Activated naive CD8-positive, alpha-beta T cell treated with anti-CD3 and anti-CD28 coated beads, Interleukin-2, amount 50 U/mL, for 24 hours (primary cell): ENCODE measurements around the gene LSP1.

ENCODE experiments used
- ATAC-seq: fragments of 150-1000 bp; cut with Tn5 transposase; one replicate; pipeline ENCODE4 v1.10.0; 2021
- DNase-seq: peaks from one replicate; pipeline ENCODE4 v3.0.0; 2021
- H3K27ac Mint-ChIP-seq: one replicate; pipeline ENCODE4 v1.8.0; 2021; ENCODE audit warnings: mild to moderate bottlenecking, mixed read lengths
- H3K27me3 Mint-ChIP-seq: one replicate; pipeline ENCODE4 v1.8.0; 2021; ENCODE audit warnings: mixed read lengths
- H3K36me3 Mint-ChIP-seq: one replicate; pipeline ENCODE4 v1.8.0; 2021; ENCODE audit warnings: low read depth, mixed read lengths
- H3K4me1 Mint-ChIP-seq: one replicate; pipeline ENCODE4 v1.8.0; 2021; ENCODE audit warnings: mixed read lengths
- H3K4me3 Mint-ChIP-seq: one replicate; pipeline ENCODE4 v1.8.0; 2021; ENCODE audit warnings: mild to moderate bottlenecking, moderate library complexity, mixed read lengths
- H3K9me3 Mint-ChIP-seq: one replicate; pipeline ENCODE4 v1.8.0; 2021; ENCODE audit warnings: mixed read lengths

LSP1 gene

GRCh38 chr11:1888811-1889210 is 35.9 kb downstream of the LSP1 start:
- Mint-ChIP-seq H3K27ac (peak overlapping the region; percentile 89), H3K36me3 (peaks cover 14% of the 10 kb centered on the region), H3K9me3 (peaks cover 4% of the 10 kb centered on the region), H3K27me3 (no peaks in the 10 kb centered on the region), H3K4me1 (peaks cover 40% of the 10 kb centered on the region), H3K4me3 (peak overlapping the region; percentile 79)
- ATAC-seq (no peak), DNase-seq (no peak)

- Mint-ChIP-seq H3K27me3 (no peaks in the 10 kb centered on the region), H3K36me3 (peaks cover 14% of the 10 kb centered on the region), H3K4me3 (peak overlapping the region; percentile 79), H3K9me3 (peaks cover 4% of the 10 kb centered on the region), H3K27ac (peak overlapping the region; percentile 90), H3K4me1 (peaks cover 40% of the 10 kb centered on the region)
- peak; percentile 80 for DNase-seq
- ATAC-seq: peak; percentile 65
Measured at GRCh38 chr11:1889224-1889930, 36.5 kb downstream of the LSP1 start.

DNA sequence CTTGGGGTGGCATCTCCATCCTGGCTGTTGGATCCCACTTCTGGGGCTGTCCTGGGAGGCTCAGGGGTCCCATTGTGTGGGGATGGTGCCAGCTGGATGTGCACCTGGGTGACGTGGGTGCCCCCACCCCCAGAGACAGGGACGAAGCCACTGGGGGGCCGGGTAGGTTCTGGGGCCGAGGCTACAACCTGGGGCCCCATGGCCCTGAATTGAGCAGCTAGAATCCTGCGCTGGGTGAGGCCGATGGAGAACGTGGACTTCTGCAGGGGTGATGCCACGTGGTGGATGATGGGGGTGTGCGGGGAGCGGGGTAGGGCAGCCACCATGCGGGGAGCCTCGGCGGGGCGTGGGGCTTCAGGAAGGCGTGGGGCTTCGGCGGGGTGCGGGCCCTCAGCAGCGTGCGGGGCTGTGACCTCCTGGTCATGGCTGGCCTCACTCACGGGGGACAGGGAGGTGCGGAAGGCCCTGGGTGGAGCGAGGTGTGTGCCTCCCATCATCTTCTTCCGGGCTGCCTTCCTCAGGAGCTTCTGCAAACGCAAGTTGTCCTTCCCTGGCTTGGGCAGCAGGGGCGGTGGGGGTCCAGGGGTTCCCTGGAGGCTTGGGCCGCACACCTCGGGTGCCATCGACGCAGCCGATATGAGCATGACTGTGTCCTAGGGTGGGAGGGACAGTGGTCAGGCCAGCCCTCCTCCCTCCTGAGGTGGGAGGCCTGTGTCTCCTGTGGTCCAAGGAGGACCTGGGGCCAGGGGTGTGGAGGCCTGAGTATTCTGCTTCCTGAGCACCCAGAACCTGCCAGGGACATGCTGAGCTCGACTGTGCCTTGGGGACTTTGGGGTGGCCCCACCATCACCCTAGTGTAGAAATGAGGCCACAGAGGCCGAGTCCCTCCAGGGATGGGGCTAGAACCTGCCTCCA is 37.3 kb downstream of the LSP1 start:
- DNase-seq (peak; percentile 50), ATAC-seq (peak; percentile 26)
- Mint-ChIP-seq H3K4me1 (peaks cover 40% of the 10 kb centered on the region), H3K27ac (peak overlapping the region; percentile 90), H3K27me3 (no peaks in the 10 kb centered on the region), H3K4me3 (peak overlapping the region; percentile 79), H3K36me3 (peaks cover 14% of the 10 kb centered on the region), H3K9me3 (peaks cover 4% of the 10 kb centered on the region)

DNA sequence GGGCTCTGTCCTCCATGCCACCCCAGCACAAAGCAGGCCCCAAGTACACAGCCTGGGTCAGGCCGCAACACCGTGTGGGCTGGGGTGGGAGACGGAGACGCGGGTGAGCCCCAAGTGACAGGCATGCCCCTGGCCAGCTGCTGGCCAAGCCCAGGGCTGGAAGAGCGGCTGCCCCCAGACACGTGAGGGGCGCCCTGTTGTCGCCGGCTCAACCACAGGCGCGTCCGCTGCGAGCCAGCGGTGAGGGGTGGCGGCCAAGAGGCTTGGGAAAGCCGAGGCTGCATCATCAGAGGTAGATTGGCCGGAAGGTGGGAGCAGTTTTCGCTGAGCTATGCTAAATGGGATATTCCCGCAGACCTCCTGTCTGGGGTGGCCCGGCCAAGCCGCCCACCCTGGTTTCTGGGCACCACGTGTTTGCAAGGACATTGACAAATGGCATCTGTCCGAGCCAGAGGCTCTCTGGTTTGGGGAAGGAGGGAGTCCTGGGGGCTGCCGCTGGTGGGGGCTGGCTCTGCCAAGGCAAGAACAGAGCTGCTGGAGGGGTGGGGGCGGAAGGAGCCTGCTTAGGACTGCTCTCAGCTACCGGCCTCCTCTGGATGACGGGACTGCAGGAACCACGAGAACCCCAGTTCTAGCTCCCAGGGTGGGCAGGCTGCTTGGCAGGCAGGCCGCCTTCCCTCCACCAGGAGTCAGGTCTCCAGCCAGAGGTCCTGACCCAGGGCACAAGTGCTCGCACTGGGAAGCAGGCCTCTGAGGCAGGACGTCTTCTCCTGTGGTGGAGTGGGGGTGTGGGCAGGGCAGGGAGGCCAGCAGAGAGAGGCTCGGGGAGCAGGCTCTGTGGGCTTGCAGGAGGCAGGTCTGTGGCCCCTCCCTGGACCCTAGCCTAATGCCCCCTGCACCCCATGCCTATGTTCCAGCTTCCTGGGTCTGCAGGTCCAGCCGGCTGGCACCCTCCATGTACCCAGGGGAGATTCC is 38.3 kb downstream of the LSP1 start:
- ATAC-seq (peak; percentile 16), DNase-seq (peak; percentile 34)
- peaks cover 40% of the 10 kb centered on the region for H3K4me1 Mint-ChIP-seq
- H3K36me3 Mint-ChIP-seq: peaks cover 14% of the 10 kb centered on the region
- peak overlapping the region; percentile 90 for H3K27ac Mint-ChIP-seq
- peaks cover 4% of the 10 kb centered on the region for H3K9me3 Mint-ChIP-seq
- peak overlapping the region; percentile 79 for H3K4me3 Mint-ChIP-seq
- no peaks in the 10 kb centered on the region for H3K27me3 Mint-ChIP-seq

- peaks cover 4% of the 10 kb centered on the region for H3K9me3 Mint-ChIP-seq
- H3K36me3 Mint-ChIP-seq: peaks cover 14% of the 10 kb centered on the region
- H3K27me3 Mint-ChIP-seq: peaks cover 2% of the 10 kb centered on the region
- peaks cover 40% of the 10 kb centered on the region for H3K4me1 Mint-ChIP-seq
- DNase-seq (no peak), ATAC-seq (no peak)
- H3K4me3 Mint-ChIP-seq: peak within 1 kb of the TSS; percentile 79
- peak within 1 kb of the TSS; percentile 90 for H3K27ac Mint-ChIP-seq
Measured at GRCh38 chr11:1891831-1892115, 38.9 kb downstream of the LSP1 start, which contains the start of gene PRR33. Gene PRR33, minus strand, starts transcription at chr11:1891895. Its CDS starts 1,311 bp downstream, at chr11:1890584.

DNA sequence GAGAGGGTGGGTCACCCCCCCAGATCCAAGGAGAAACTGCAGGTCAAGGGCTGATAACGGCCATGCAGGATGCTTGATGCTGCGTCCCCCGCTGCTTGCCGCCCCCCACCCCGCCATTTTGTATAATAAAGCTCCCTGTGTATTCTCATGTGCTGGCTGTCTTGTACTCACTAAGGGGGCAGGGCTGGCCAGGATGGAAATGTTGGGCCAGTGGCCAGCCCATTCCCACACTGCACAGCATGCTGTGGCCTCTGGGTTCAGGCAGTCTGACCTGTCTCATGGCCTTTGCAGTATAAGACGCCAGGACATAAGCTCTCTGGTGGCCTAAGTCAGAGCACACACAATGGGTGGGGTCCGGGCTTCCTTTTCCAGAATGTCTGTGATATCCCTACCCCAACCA is 39.2 kb downstream of the LSP1 start:
- H3K9me3 Mint-ChIP-seq: peaks cover 4% of the 10 kb centered on the region
- DNase-seq: no peak
- H3K27me3 Mint-ChIP-seq: peaks cover 3% of the 10 kb centered on the region
- H3K27ac Mint-ChIP-seq: no peak overlapping the region
- peaks cover 40% of the 10 kb centered on the region for H3K4me1 Mint-ChIP-seq
- ATAC-seq: no peak
- H3K4me3 Mint-ChIP-seq: no peak overlapping the region
- peaks cover 14% of the 10 kb centered on the region for H3K36me3 Mint-ChIP-seq

- Mint-ChIP-seq H3K4me3 (no peak overlapping the region), H3K27ac (no peak overlapping the region), H3K27me3 (peaks cover 7% of the 10 kb centered on the region), H3K4me1 (peaks cover 41% of the 10 kb centered on the region), H3K36me3 (peaks cover 10% of the 10 kb centered on the region), H3K9me3 (peaks cover 4% of the 10 kb centered on the region)
- ATAC-seq (no peak), DNase-seq (no peak)
Measured at GRCh38 chr11:1892558-1892957, 39.7 kb downstream of the LSP1 start.

GRCh38 chr11:1893581-1894359 is 40.9 kb downstream of the LSP1 start:
- no peak overlapping the region for H3K4me3 Mint-ChIP-seq
- H3K4me1 Mint-ChIP-seq: peaks cover 36% of the 10 kb centered on the region
- ATAC-seq: no peak
- H3K9me3 Mint-ChIP-seq: peaks cover 4% of the 10 kb centered on the region
- H3K36me3 Mint-ChIP-seq: peaks cover 3% of the 10 kb centered on the region
- H3K27me3 Mint-ChIP-seq: peaks cover 12% of the 10 kb centered on the region
- no peak for DNase-seq
- no peak overlapping the region for H3K27ac Mint-ChIP-seq

- H3K4me1 Mint-ChIP-seq: peaks cover 28% of the 10 kb centered on the region
- peaks cover 4% of the 10 kb centered on the region for H3K9me3 Mint-ChIP-seq
- peaks cover 18% of the 10 kb centered on the region for H3K27me3 Mint-ChIP-seq
- DNase-seq: no peak
- H3K36me3 Mint-ChIP-seq: no peaks in the 10 kb centered on the region
- H3K4me3 Mint-ChIP-seq: no peak overlapping the region
- no peak for ATAC-seq
- no peak overlapping the region for H3K27ac Mint-ChIP-seq
Measured at GRCh38 chr11:1894759-1895158, 41.9 kb downstream of the LSP1 start.

DNA sequence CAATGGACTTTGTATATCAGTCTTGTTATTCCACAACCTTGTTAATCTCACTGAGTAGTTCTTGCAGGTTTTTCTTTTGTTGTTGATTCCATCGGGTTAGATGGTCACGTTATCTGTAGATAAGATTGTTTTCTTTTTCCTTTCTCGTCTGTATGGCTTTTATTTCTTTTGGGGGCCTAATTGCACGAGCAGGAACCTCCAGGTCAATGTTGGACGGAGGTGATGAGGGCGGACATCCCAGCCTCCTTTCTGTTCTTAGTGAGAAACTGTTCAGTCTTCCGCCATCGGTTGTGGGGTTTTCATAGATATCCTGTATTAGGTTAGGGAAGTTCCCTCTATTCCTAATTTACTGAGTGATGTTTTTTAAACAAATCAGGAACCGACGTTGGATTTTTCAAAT is 43.6 kb downstream of the LSP1 start:
- no peak for ATAC-seq
- H3K36me3 Mint-ChIP-seq: no peaks in the 10 kb centered on the region
- no peak overlapping the region for H3K27ac Mint-ChIP-seq
- H3K4me3 Mint-ChIP-seq: no peak overlapping the region
- peaks cover 4% of the 10 kb centered on the region for H3K9me3 Mint-ChIP-seq
- peaks cover 18% of the 10 kb centered on the region for H3K27me3 Mint-ChIP-seq
- DNase-seq: no peak
- H3K4me1 Mint-ChIP-seq: peaks cover 15% of the 10 kb centered on the region

GRCh38 chr11:1896923-1897322 is 44.0 kb downstream of the LSP1 start:
- peaks cover 13% of the 10 kb centered on the region for H3K4me1 Mint-ChIP-seq
- DNase-seq (no peak), ATAC-seq (no peak)
- peaks cover 18% of the 10 kb centered on the region for H3K27me3 Mint-ChIP-seq
- H3K9me3 Mint-ChIP-seq: peaks cover 4% of the 10 kb centered on the region
- peak overlapping the region; percentile 6 for H3K4me3 Mint-ChIP-seq
- H3K36me3 Mint-ChIP-seq: no peaks in the 10 kb centered on the region
- H3K27ac Mint-ChIP-seq: no peak overlapping the region

- Mint-ChIP-seq H3K36me3 (no peaks in the 10 kb centered on the region), H3K4me1 (peaks cover 3% of the 10 kb centered on the region), H3K27ac (no peak overlapping the region), H3K27me3 (peaks cover 18% of the 10 kb centered on the region), H3K4me3 (no peak overlapping the region), H3K9me3 (no peaks in the 10 kb centered on the region)
- no peak for DNase-seq
- no peak for ATAC-seq
Measured at GRCh38 chr11:1899090-1899489, 46.2 kb downstream of the LSP1 start.

GRCh38 chr11:1899686-1900085 is 46.8 kb downstream of the LSP1 start:
- H3K4me3 Mint-ChIP-seq: no peak overlapping the region
- ATAC-seq: no peak
- peaks cover 3% of the 10 kb centered on the region for H3K4me1 Mint-ChIP-seq
- peaks cover 18% of the 10 kb centered on the region for H3K27me3 Mint-ChIP-seq
- H3K27ac Mint-ChIP-seq: no peak overlapping the region
- no peaks in the 10 kb centered on the region for H3K9me3 Mint-ChIP-seq
- no peak for DNase-seq
- H3K36me3 Mint-ChIP-seq: no peaks in the 10 kb centered on the region
